ENCODE measurements around the gene RAB27A.

Gene RAB27A

GRCh38 chr15:55170361-55170760, 119.3 kb downstream of the RAB27A start:
- H3K4me3 ChIP-seq (ENCODE audit: low read depth, low read length): no peak overlapping the region
- in situ Hi-C loops (cut with HindIII; ENCODE audit: low sequenced_read_pairs): no loop called here
- DNase-seq (ENCODE audit: low read depth): no peak
- no peak for TF ChIP-seq CTCF (IDR thresholded peaks at IDR 0.05; ENCODE audit: low read depth, low read length, missing control alignments)

- in situ Hi-C loops (cut with HindIII; ENCODE audit: low sequenced_read_pairs): no loop called here
- peak; percentile 24 for DNase-seq (ENCODE audit: low read depth)
- peak; percentile 92 for TF ChIP-seq CTCF (IDR thresholded peaks at IDR 0.05; ENCODE audit: low read depth, low read length, missing control alignments)
- H3K4me3 ChIP-seq (ENCODE audit: low read depth, low read length): no peak overlapping the region
Measured at GRCh38 chr15:55168350-55168974, 121.2 kb downstream of the RAB27A start.

DNA sequence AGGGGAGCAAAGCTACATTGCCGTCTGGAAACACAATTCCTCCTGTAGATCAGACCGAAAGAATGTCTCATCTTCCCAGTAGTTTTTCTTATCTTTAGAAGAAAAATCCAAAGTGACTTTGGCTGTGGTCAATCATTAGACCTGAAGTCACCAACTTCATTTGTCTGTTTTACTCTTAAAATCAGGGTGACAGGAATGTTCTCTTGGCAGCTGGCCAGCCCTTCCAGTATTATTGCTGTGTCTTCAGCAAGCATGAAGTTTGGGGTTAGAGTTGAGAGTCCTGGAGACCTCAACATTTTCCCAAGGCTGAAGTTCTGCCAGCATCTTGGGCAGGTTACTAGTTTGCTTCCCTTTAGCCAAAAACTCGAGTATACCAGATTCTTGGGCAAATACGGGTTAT, 125.3 kb downstream of the RAB27A start:
- DNase-seq (ENCODE audit: low read depth): no peak

More for the DNA sequence above, 125.3 kb downstream of the RAB27A start:
- H3K4me3 ChIP-seq (ENCODE audit: low read depth, low read length): no peak overlapping the region
- in situ Hi-C loops (cut with HindIII; ENCODE audit: low sequenced_read_pairs): no loop called here
- no peak for TF ChIP-seq CTCF (IDR thresholded peaks at IDR 0.05; ENCODE audit: low read depth, low read length, missing control alignments)

All from astrocyte of the cerebellum (primary cell).